GM10266 (cell line): Measurements from ENCODE around the gene SARDH.

ENCODE experiments used
- DNase-seq: peaks from one replicate; pipeline ENCODE4 v3.0.0; 2012; ENCODE audit errors: extremely low spot score
- CTCF ChIP-seq: IDR thresholded peaks from 2 replicates; pipeline ENCODE4 v1.5.1; 2012; ENCODE audit warnings: mild to moderate bottlenecking, low read depth; ENCODE audit not compliant: control insufficient read depth, insufficient read depth; ENCODE audit errors: missing control alignments

The SARDH gene

GRCh38 chr9:133701321-133701980 is 36.7 kb downstream of the SARDH start:
- DNase-seq: no peak
- no peak for TF ChIP-seq CTCF

GRCh38 chr9:133700819-133701320 is 37.3 kb downstream of the SARDH start:
- DNase-seq: no peak
- TF ChIP-seq CTCF: no peak

- no peak for TF ChIP-seq CTCF
- DNase-seq: no peak
Measured at GRCh38 chr9:133699546-133699945, 38.6 kb downstream of the SARDH start.

- TF ChIP-seq CTCF: no peak
- DNase-seq: no peak
Measured at GRCh38 chr9:133696071-133696472, 42.1 kb downstream of the SARDH start.

- TF ChIP-seq CTCF: no peak
- DNase-seq: no peak
Measured at GRCh38 chr9:133694686-133695085, 43.5 kb downstream of the SARDH start.

GRCh38 chr9:133693703-133694529 is 44.2 kb downstream of the SARDH start:
- no peak for DNase-seq
- TF ChIP-seq CTCF: no peak

- no peak for DNase-seq
- no peak for TF ChIP-seq CTCF
Measured at GRCh38 chr9:133693116-133693515, 45.0 kb downstream of the SARDH start.
